ENCODE measurements around the gene POC1B. TPM values are rescaled to one million over a fixed set of nuclear protein-coding genes. Genes with fewer than 3 reads are reported as not detected.
"Not testable (repeated sequence)": the region's sequence is repeated elsewhere in the genome, so short reads cannot be mapped to it uniquely, and the experiment has no call there.

POC1B gene
- total RNA-seq, 1 donor from 2014 or later: 17.3 TPM

DNA sequence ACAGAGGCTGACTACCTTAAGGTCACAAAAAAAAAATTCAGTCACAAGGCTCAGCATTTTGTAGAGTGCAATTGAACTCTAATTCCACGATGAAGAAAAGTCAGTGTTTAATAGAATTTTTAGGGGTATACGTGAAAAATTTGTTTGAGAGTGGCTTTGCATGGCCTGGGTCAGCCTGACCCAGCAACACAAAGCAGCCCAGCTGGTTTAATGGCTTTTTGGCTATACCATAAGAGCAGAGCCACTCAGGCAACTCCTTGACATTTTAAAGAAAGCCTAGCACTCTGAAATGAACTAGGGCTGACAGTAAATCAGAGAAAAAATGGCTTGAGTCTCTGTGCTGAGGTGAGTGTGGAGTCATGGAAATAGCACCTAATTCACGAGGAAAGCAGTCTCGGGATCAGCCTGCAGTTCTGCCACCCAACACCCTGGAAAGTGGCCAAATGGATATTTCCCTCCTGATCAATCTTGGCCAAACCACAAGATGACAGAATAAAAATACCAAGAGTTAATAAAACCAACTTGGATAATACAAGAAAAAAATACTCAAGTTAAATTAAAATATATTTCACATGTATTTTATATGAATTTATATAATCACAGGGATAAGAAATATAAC, 60.8 kb downstream of the POC1B start:
- no peak for DNase-seq (ENCODE audit: low read depth)

- DNase-seq (ENCODE audit: low read depth): peak; percentile 90
These were observed 63.9 kb downstream of the POC1B start for GRCh38 chr12:89461649-89462612.

GRCh38 chr12:89461190-89461589, 64.7 kb downstream of the POC1B start:
- no peak for DNase-seq (ENCODE audit: low read depth)

DNA sequence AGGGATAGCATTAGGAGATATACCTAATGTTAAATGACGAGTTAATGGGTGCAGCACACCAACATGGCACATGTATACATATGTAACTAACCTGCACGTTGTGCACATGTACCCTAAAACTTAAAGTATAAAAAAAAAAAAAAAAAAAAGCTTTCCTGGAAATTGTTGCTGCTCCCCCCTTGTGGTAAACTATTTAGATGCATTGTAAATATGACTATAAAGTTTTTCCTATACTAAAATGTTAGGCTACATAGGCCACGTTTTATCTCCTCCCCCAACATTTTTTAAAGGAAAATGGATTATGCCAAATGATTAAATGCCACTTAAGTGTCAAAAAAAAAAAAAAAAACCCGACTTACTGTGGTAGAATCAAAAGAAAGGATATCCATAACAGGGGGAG, 66.6 kb downstream of the POC1B start:
- not testable (repeated sequence) for DNase-seq (ENCODE audit: low read depth)

GRCh38 chr12:89456565-89456964, 69.3 kb downstream of the POC1B start:
- no peak for DNase-seq (ENCODE audit: low read depth)

- DNase-seq (ENCODE audit: low read depth): no peak
These were observed 71.6 kb downstream of the POC1B start for GRCh38 chr12:89454080-89454848.

GRCh38 chr12:89453121-89453978, 72.5 kb downstream of the POC1B start:
- DNase-seq (ENCODE audit: low read depth): peak; percentile 90

DNA sequence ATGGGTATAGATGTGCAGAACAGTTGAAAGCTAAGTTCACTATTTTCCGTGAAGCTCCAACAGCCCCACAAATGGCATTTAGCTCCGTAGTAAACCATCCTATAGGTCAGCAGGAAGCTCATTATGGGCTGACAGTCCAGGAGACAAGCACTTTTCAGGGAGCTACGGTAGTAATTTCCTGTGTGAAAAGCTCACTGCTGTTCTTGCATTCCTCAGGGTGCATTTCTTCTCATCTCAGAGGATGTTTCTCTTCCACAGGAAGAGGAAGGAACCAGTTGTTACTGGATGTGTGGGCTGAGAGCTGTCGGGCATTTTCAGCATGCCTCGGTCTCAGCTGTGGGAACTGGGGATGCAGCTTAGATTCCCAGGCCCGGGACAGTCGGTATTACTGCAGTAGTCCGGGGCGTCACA, 74.0 kb downstream of the POC1B start:
- peak; percentile 88 for DNase-seq (ENCODE audit: low read depth)

GRCh38 chr12:89450907-89451306, 74.9 kb downstream of the POC1B start:
- DNase-seq (ENCODE audit: low read depth): peak; percentile 85

DNA sequence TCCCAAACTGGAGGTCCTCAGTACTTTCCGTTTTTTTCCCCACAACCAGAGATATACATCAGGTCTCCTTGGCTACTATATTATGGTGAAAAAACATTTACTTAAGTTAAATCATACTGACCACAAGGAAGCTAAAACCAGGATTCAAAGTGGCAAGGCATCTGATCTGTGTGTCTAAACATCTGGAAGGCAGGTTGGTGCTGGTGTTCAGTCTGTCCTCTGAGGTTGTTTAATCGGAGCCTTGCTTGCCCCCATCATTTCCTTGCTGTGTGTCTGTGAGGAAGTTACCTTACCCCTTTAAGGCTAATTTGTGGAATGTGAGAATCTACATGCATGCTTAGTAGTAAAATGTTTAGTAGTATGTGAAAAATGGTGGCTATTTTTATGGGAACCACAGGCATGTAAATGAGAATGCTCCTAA, 76.9 kb downstream of the POC1B start:
- no peak for DNase-seq (ENCODE audit: low read depth)

DNA sequence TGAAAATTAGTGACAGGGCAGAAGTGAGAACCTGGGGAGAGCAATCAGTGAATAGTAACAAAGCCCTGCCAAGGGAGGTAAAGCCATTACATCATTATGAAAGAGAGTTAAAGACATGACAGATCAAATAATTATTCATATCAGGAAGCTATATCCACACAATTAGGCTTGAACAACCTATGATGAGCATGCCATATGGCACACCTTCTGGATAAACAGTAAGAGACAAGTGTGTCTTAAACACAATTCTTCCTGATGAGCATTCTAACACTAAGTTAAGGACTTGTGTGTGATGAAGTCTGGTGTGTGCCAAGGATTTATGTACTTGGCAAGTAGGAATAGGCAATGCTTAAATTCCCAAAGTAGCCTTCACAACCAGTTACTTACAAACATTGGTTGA, 77.3 kb downstream of the POC1B start:
- no peak for DNase-seq (ENCODE audit: low read depth)

DNA sequence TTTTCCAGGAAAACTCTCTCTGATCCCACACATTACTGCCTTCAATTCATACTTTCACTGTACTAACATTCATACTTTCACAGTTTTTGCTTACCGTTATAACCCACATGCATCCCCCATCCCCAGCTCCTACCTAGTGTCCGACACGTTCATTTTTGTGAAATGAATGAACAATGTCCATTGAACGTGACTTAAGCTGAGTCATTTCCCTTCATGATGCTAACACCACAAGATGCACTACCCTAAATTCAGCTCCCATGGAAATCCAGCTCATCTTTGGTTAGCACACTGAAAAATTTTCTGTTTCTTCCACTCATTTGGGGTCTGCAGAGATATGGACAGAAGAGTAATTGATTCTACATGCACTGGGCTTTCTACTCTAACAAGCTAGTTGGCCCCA, 85.9 kb downstream of the POC1B start:
- no peak for DNase-seq (ENCODE audit: low read depth)

DNA sequence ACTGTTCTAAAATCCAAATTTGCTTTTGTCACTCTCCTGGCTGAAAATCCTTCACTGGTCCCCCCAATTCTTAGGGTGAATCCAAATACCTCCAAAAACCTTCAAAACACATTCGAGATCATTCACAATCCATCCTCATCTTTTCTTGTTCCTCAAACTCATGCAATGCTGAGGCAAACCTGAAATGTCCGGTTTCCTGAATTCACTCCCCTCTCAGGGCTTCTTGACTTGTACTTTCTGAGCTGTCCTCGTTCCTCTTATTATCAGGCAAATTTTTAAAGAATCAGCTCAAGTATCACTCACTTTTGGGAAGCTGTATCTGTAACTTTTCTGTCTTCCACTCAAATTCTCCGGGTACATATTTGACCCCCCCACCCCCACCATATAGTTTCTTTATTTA, 88.6 kb downstream of the POC1B start:
- DNase-seq (ENCODE audit: low read depth): no peak

GRCh38 chr12:89436062-89436461, 89.8 kb downstream of the POC1B start:
- no peak for DNase-seq (ENCODE audit: low read depth)

DNA sequence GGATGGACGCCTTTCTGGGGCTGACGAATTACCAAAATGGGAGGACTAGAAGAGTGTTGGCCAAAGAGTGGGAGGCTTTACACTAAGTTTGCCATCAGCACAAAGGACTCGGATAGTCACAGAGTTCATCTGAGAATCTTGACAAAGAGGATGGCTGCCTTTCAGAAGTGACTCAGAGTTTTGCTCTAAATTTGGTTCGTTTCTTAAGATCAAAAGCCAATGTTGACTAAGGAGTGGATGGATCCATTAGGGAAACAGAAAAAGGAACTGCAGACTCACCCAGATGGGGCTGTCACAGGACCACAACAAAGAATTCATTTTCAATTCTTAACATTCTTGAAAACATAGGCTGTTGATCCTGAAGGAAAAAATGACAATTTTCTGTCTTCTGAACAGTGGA, 92.2 kb downstream of the POC1B start:
- DNase-seq (ENCODE audit: low read depth): no peak

DNA sequence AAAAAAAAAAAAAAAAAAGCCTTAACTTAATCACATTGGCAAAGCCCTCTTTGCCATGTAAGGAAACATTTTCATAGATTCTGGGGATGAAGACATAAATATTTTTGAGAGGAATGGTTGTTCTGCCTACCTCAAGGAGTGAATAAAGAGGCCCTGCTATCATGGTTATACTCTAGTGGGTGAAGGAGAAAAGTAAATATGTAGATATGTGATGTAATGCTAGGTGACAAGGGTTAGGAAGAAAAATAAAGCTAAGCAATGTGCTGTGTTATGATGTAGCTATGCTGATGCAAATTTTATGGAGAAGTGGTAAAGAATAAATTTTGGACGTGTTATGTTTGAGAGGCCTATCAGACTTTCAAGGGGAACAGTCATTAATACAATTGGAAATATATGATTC, 93.5 kb downstream of the POC1B start:
- DNase-seq (ENCODE audit: low read depth): no peak

GRCh38 chr12:89429528-89429927, 96.3 kb downstream of the POC1B start:
- no peak for DNase-seq (ENCODE audit: low read depth)

GRCh38 chr12:89427508-89428156, 98.2 kb downstream of the POC1B start:
- no peak for DNase-seq (ENCODE audit: low read depth)

GRCh38 chr12:89424846-89425245, 101.0 kb downstream of the POC1B start:
- no peak for DNase-seq (ENCODE audit: low read depth)

GRCh38 chr12:89424389-89424788, 101.5 kb downstream of the POC1B start:
- no peak for DNase-seq (ENCODE audit: low read depth)

Data from renal cortical epithelial cell (primary cell).